ENCODE data around the gene PRR20G. TPM values are rescaled to one million over a fixed set of nuclear protein-coding genes. Genes with fewer than 3 reads are reported as not detected.

The PRR20G gene
- total RNA-seq, 2 experiments from 2014 or later = not detected

GRCh38 chr3:127260416-127260815 is 27.4 kb downstream of the PRR20G start:
- ChIA-PET CTCF (no interaction called here), POLR2A (no interaction called here)
- no peaks in the 10 kb centered on the region for H3K4me1 Mint-ChIP-seq (ENCODE audit: low read depth)

GRCh38 chr3:127259882-127260281 is 28.0 kb downstream of the PRR20G start:
- Histone ChIP-seq H3K4me1 (ENCODE audit: insufficient read depth, low read length) (no peaks in the 10 kb centered on the region), H3K36me3 (ENCODE audit: insufficient read depth, low read length) (no peaks in the 10 kb centered on the region), H3K27ac (ENCODE audit: low read depth in 1 of 2, low read length in 2 of 2) (no peak overlapping the region), H3K4me3 (ENCODE audit: low read length) (no peak overlapping the region), H3K27me3 (ENCODE audit: control insufficient read depth in 1 of 2, insufficient read depth in 2 of 2, low read length in 2 of 2) (no peaks in the 10 kb centered on the region), H3K9me3 (ENCODE audit: control insufficient read depth in 1 of 2, insufficient read depth in 1 of 2, low read length in 2 of 2) (peaks cover 0 to 10% of the 10 kb centered on the region in 2 experiments)
- intact Hi-C loops (cut with DNase I, micrococcal nuclease) = no loop called here
- Mint-ChIP-seq H3K36me3 (ENCODE audit: low read depth) (no peaks in the 10 kb centered on the region), H3K27me3 (peaks cover 16% of the 10 kb centered on the region), H3K4me3 (no peak overlapping the region), H3K9me3 (no peaks in the 10 kb centered on the region), H3K27ac (no peak overlapping the region), H3K4me1 (ENCODE audit: low read depth) (no peaks in the 10 kb centered on the region)
- TF ChIP-seq, protein P1, sequence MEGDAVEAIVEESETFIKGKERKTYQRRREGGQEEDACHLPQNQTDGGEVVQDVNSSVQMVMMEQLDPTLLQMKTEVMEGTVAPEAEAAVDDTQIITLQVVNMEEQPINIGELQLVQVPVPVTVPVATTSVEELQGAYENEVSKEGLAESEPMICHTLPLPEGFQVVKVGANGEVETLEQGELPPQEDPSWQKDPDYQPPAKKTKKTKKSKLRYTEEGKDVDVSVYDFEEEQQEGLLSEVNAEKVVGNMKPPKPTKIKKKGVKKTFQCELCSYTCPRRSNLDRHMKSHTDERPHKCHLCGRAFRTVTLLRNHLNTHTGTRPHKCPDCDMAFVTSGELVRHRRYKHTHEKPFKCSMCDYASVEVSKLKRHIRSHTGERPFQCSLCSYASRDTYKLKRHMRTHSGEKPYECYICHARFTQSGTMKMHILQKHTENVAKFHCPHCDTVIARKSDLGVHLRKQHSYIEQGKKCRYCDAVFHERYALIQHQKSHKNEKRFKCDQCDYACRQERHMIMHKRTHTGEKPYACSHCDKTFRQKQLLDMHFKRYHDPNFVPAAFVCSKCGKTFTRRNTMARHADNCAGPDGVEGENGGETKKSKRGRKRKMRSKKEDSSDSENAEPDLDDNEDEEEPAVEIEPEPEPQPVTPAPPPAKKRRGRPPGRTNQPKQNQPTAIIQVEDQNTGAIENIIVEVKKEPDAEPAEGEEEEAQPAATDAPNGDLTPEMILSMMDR (IDR thresholded peaks at IDR 0.05) = no peak
- ChIA-PET POLR2A (no interaction called here), CTCF (no interaction called here)
- ATAC-seq (ENCODE audit: poor library complexity) = no peak
- DNase-seq = no peak

More at GRCh38 chr3:127260416-127260815, 27.4 kb downstream of the PRR20G start:
- no peaks in the 10 kb centered on the region for H3K36me3 Mint-ChIP-seq (ENCODE audit: low read depth)
- intact Hi-C loops (cut with DNase I, micrococcal nuclease) = no loop called here
- TF ChIP-seq, protein P1 (IDR thresholded peaks at IDR 0.05) = no peak
- Histone ChIP-seq H3K27ac (ENCODE audit: low read depth in 1 of 2, low read length in 2 of 2) (no peak overlapping the region), H3K9me3 (ENCODE audit: control insufficient read depth in 1 of 2, insufficient read depth in 1 of 2, low read length in 2 of 2) (peaks cover 0 to 15% of the 10 kb centered on the region in 2 experiments), H3K27me3 (ENCODE audit: control insufficient read depth in 1 of 2, insufficient read depth in 2 of 2, low read length in 2 of 2) (no peaks in the 10 kb centered on the region), H3K36me3 (ENCODE audit: insufficient read depth, low read length) (no peaks in the 10 kb centered on the region), H3K4me3 (ENCODE audit: low read length) (no peak overlapping the region), H3K4me1 (ENCODE audit: insufficient read depth, low read length) (no peaks in the 10 kb centered on the region)
- DNase-seq (no peak), ATAC-seq (ENCODE audit: poor library complexity) (no peak)
- H3K27me3 Mint-ChIP-seq = peaks cover 16% of the 10 kb centered on the region
- no peak overlapping the region for H3K27ac Mint-ChIP-seq
- no peak overlapping the region for H3K4me3 Mint-ChIP-seq
- no peaks in the 10 kb centered on the region for H3K9me3 Mint-ChIP-seq

DNA sequence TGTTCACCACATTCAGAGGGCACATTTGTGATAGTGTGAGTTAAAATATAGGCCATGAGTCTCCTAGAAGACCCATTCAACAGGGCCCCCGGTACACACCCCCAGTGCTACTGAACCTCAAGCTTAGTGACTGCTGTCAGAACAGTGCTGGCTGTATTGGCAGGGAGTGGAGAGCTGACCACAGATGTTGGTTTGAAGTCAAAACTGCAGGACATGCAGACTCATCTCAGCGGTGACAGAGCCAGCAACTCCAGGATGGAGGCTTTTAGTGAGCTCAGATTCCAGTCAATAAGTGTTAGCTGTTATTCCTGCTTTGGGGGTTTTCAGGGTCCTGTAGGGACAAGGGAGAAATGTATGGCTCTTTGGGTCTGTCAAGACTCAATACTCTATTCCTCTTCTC is 29.1 kb downstream of the PRR20G start:
- ChIA-PET CTCF (no interaction called here), POLR2A (interaction anchor here (0.6 kb wide), 1 partner anchor 232 kb away, joined by 3 read pairs; no protein-coding TSS in a partner anchor)
- DNase-seq (no peak), ATAC-seq (ENCODE audit: poor library complexity) (no peak)
- Mint-ChIP-seq H3K36me3 (ENCODE audit: low read depth) (no peaks in the 10 kb centered on the region), H3K27me3 (peaks cover 9% of the 10 kb centered on the region), H3K9me3 (no peaks in the 10 kb centered on the region), H3K4me1 (ENCODE audit: low read depth) (no peaks in the 10 kb centered on the region), H3K4me3 (no peak overlapping the region), H3K27ac (no peak overlapping the region)
- intact Hi-C loops (cut with DNase I, micrococcal nuclease) = no loop called here
- Histone ChIP-seq H3K4me3 (ENCODE audit: low read length) (no peak overlapping the region), H3K27me3 (ENCODE audit: control insufficient read depth in 1 of 2, insufficient read depth in 2 of 2, low read length in 2 of 2) (no peaks in the 10 kb centered on the region), H3K9me3 (ENCODE audit: control insufficient read depth in 1 of 2, insufficient read depth in 1 of 2, low read length in 2 of 2) (peaks cover 0 to 7% of the 10 kb centered on the region in 2 experiments), H3K27ac (ENCODE audit: low read depth in 1 of 2, low read length in 2 of 2) (no peak overlapping the region), H3K4me1 (ENCODE audit: insufficient read depth, low read length) (no peaks in the 10 kb centered on the region), H3K36me3 (ENCODE audit: insufficient read depth, low read length) (no peaks in the 10 kb centered on the region)
- TF ChIP-seq, protein P1 (IDR thresholded peaks at IDR 0.05) = no peak
